HEK293 (cell line): Measurements from ENCODE around the gene VDAC1.

Experiments used
- CTCF ChIA-PET: fragments of 350-600 bp; formaldehyde crosslinking; extraction: SDS; loops from one replicate; lab custom pipeline; 2021; ENCODE audit warnings: antibody characterized with exemption; lab: Yijun Ruan, JAX
- POLR2A ChIA-PET: fragments of 300-600 bp; formaldehyde crosslinking; extraction: SDS; loops from one replicate; lab custom pipeline; 2020; ENCODE audit warnings: antibody characterized with exemption, inconsistent platforms; lab: Yijun Ruan, JAX
- H3K27ac ChIP-seq: fragments of 200-500 bp; sonication (Bioruptor generic); 2 replicates; pipeline ENCODE4 v1.5.1; 2014; ENCODE audit warnings: low read depth, low read length, control low read depth, inconsistent platforms; ENCODE audit errors: extremely low read depth
- H3K36me3 ChIP-seq, 2 experiments: fragments of 200-500 bp in 1 of 2; sonication (Bioruptor generic) in 1 of 2; 1 replicate in 1 of 2; 2 replicates in 1 of 2; pipeline ENCODE4 v1.5.1; 2014 to 2017; ENCODE audit warnings: inconsistent platforms in 2 of 2, low read length in 2 of 2; ENCODE audit not compliant: control insufficient read depth in 2 of 2, insufficient read depth in 1 of 2
- H3K4me1 ChIP-seq: fragments of 200-500 bp; sonication (Bioruptor generic); 2 replicates; pipeline ENCODE4 v1.5.1; 2014; ENCODE audit warnings: mild to moderate bottlenecking, low read length, inconsistent platforms; ENCODE audit not compliant: control insufficient read depth, insufficient read depth
- H3K4me3 ChIP-seq: 2 replicates; pipeline ENCODE4 v1.5.1; 2011; ENCODE audit warnings: low read depth, mild to moderate bottlenecking, control low read depth, low read length, moderate library complexity
- H3K9me3 ChIP-seq: fragments of 200-500 bp; sonication (Bioruptor generic); 2 replicates; pipeline ENCODE4 v1.5.1; 2014; ENCODE audit warnings: low read depth, low read length, inconsistent platforms; ENCODE audit not compliant: control insufficient read depth, insufficient read depth
- ZBTB8A ChIP-seq: fragments of 450-650 bp; formaldehyde crosslinking; IDR thresholded peaks from 2 replicates; pipeline ENCODE4 v1.5.1; 2016; ENCODE audit warnings: missing biosample characterization, missing genetic modification characterization
- ZNF16 ChIP-seq: fragments of 450-650 bp; formaldehyde crosslinking; IDR thresholded peaks from 2 replicates; pipeline ENCODE4 v1.5.1; 2016; ENCODE audit warnings: low read depth, missing biosample characterization, missing genetic modification characterization
- ZNF175 ChIP-seq: fragments of 450-650 bp; formaldehyde crosslinking; IDR thresholded peaks from 2 replicates; pipeline ENCODE4 v1.5.1; 2016; ENCODE audit warnings: missing biosample characterization, missing genetic modification characterization
- ZNF211 ChIP-seq: fragments of 450-650 bp; formaldehyde crosslinking; IDR thresholded peaks from 2 replicates; pipeline ENCODE4 v1.5.1; 2016; ENCODE audit warnings: low read depth, missing biosample characterization, missing genetic modification characterization
- ZNF221 ChIP-seq: fragments of 450-650 bp; formaldehyde crosslinking; IDR thresholded peaks from 2 replicates; pipeline ENCODE4 v1.5.1; 2017; ENCODE audit warnings: missing biosample characterization, missing genetic modification characterization, borderline replicate concordance
- ZNF501 ChIP-seq: fragments of 450-650 bp; formaldehyde crosslinking; IDR thresholded peaks from 2 replicates; pipeline ENCODE4 v1.5.1; 2016; ENCODE audit warnings: missing biosample characterization, missing genetic modification characterization
- TF ChIP-seq, protein P1 (sequence below): fragments of 450-650 bp; formaldehyde crosslinking; IDR thresholded peaks from 2 replicates; pipeline ENCODE4 v1.5.1; 2016; ENCODE audit warnings: missing biosample characterization, missing genetic modification characterization, borderline replicate concordance
- TF ChIP-seq, protein P2 (sequence below): fragments of 450-650 bp; formaldehyde crosslinking; IDR thresholded peaks from 2 replicates; pipeline ENCODE4 v1.5.1; 2016; ENCODE audit warnings: missing biosample characterization, missing genetic modification characterization

Gene VDAC1

DNA sequence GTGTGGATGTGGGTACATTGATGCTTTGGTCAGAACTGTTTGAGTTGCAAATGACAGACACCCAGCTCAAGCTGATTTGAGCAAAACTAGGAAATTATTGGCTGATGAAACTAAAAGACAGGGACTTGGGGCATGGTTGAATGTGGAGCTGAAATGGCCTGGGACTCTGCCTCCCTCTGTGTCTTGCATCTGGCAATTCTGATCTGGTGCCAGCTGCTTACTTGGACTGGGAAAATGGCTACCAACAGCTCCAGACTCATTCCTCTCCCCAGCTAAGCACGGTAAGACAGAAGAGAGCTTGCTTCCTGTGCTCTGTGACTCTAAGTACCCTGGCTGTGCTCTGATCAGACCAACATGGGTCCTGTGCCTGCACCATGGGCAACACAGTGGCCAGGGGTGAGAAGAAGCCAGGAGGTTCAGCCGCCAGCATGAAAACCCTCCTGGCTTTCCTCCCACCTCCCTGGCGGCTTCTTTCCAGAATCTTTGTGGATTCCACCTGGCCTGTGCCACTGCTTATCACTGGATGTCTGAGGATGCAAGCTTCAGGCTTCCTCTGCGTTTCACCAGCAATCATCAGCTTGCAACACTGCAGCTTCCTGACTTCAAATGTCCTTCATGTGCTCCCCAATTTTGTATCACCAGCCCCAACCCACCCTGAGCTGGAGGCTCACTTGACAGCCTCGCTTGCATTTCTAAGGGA lies 80.4 kb downstream of the VDAC1 start (continued):
- TF ChIP-seq ZNF175 (tag by site-specific recombination) (no peak), ZNF221 (tag by site-specific recombination) (no peak), ZNF211 (no peak), ZBTB8A (tag by site-specific recombination) (no peak)
- TF ChIP-seq, protein P1, sequence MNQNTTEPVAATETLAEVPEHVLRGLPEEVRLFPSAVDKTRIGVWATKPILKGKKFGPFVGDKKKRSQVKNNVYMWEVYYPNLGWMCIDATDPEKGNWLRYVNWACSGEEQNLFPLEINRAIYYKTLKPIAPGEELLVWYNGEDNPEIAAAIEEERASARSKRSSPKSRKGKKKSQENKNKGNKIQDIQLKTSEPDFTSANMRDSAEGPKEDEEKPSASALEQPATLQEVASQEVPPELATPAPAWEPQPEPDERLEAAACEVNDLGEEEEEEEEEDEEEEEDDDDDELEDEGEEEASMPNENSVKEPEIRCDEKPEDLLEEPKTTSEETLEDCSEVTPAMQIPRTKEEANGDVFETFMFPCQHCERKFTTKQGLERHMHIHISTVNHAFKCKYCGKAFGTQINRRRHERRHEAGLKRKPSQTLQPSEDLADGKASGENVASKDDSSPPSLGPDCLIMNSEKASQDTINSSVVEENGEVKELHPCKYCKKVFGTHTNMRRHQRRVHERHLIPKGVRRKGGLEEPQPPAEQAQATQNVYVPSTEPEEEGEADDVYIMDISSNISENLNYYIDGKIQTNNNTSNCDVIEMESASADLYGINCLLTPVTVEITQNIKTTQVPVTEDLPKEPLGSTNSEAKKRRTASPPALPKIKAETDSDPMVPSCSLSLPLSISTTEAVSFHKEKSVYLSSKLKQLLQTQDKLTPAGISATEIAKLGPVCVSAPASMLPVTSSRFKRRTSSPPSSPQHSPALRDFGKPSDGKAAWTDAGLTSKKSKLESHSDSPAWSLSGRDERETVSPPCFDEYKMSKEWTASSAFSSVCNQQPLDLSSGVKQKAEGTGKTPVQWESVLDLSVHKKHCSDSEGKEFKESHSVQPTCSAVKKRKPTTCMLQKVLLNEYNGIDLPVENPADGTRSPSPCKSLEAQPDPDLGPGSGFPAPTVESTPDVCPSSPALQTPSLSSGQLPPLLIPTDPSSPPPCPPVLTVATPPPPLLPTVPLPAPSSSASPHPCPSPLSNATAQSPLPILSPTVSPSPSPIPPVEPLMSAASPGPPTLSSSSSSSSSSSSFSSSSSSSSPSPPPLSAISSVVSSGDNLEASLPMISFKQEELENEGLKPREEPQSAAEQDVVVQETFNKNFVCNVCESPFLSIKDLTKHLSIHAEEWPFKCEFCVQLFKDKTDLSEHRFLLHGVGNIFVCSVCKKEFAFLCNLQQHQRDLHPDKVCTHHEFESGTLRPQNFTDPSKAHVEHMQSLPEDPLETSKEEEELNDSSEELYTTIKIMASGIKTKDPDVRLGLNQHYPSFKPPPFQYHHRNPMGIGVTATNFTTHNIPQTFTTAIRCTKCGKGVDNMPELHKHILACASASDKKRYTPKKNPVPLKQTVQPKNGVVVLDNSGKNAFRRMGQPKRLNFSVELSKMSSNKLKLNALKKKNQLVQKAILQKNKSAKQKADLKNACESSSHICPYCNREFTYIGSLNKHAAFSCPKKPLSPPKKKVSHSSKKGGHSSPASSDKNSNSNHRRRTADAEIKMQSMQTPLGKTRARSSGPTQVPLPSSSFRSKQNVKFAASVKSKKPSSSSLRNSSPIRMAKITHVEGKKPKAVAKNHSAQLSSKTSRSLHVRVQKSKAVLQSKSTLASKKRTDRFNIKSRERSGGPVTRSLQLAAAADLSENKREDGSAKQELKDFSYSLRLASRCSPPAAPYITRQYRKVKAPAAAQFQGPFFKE = no peak
- TF ChIP-seq, all 188 proteins: peak for 0

DNA sequence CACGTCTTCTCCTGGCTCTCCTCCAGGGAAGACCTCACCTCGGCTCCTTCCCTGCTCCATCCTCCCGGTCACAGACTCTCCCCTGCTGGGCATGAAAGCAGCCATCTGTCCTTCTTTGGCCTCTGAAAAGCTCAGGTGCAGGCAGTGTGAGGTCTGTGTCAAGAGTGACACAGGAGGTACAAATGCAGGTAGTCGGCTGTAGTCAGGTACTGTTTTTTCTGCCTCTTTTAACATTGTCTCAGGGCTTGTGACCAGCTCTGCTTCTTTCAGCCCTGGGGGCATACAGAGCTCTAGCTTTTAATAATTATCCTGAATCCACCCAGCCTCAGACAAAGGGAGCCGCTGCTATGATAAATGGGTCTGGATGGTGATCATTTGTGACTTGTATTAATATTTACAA lies 82.8 kb downstream of the VDAC1 start:
- POLR2A ChIA-PET = no interaction called here
- no peaks in the 10 kb centered on the region for H3K36me3 ChIP-seq
- H3K9me3 ChIP-seq = no peaks in the 10 kb centered on the region
- CTCF ChIA-PET = interaction anchor here (0.6 kb wide), 1 partner anchor 369 kb away, joined by 3 read pairs; no protein-coding TSS in a partner anchor
- TF ChIP-seq, protein P2, sequence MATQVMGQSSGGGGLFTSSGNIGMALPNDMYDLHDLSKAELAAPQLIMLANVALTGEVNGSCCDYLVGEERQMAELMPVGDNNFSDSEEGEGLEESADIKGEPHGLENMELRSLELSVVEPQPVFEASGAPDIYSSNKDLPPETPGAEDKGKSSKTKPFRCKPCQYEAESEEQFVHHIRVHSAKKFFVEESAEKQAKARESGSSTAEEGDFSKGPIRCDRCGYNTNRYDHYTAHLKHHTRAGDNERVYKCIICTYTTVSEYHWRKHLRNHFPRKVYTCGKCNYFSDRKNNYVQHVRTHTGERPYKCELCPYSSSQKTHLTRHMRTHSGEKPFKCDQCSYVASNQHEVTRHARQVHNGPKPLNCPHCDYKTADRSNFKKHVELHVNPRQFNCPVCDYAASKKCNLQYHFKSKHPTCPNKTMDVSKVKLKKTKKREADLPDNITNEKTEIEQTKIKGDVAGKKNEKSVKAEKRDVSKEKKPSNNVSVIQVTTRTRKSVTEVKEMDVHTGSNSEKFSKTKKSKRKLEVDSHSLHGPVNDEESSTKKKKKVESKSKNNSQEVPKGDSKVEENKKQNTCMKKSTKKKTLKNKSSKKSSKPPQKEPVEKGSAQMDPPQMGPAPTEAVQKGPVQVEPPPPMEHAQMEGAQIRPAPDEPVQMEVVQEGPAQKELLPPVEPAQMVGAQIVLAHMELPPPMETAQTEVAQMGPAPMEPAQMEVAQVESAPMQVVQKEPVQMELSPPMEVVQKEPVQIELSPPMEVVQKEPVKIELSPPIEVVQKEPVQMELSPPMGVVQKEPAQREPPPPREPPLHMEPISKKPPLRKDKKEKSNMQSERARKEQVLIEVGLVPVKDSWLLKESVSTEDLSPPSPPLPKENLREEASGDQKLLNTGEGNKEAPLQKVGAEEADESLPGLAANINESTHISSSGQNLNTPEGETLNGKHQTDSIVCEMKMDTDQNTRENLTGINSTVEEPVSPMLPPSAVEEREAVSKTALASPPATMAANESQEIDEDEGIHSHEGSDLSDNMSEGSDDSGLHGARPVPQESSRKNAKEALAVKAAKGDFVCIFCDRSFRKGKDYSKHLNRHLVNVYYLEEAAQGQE (tag by site-specific recombination) = no peak
- TF ChIP-seq ZNF16 (tag by site-specific recombination) (no peak), ZNF501 (tag by site-specific recombination) (no peak)
- no peaks in the 10 kb centered on the region for H3K4me1 ChIP-seq
- H3K27ac ChIP-seq = no peak overlapping the region
- no peak overlapping the region for H3K4me3 ChIP-seq
